ENCODE measurements around the gene MX1. TPM values are rescaled to one million over a fixed set of nuclear protein-coding genes. Genes with fewer than 3 reads are reported as not detected.

The MX1 gene
- polyA plus RNA-seq, 1 donor from 2014 or later: 0.07 TPM

DNA sequence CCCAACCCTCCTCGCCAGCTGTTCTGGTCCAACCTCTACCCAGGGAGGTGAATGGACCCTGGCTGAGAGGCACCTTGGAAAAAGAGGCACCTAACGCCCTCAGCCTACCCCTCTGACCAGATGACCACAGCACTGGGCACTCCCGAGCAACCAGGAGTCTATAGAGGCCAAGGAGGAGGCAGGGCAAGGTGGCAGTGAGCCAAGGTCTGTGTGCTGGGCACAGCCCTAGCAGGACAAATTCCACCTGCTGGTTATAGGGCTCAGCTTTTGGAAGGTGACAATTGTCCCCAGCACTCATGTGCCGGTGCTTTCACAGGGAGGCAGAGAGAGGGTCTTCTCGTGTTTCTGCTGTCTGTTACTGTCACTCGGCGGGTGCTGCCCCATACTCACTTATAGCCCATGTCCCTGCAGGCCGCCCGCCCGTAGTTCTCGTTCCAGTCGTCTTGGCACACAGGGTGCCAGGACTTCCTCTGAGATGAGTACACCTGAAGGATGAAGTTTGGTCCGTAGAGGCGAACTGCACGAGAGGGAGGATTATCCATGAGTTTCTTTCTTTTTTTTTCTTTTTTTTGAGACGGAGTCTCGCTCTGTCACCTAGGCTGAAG, 54.1 kb downstream of the MX1 start:
- H3K9me2 ChIP-seq (ENCODE audit: insufficient read depth, low read length): no peaks in the 10 kb centered on the region
- H4K20me1 ChIP-seq (ENCODE audit: insufficient read depth): no peaks in the 10 kb centered on the region
- H3F3A ChIP-seq (ENCODE audit: insufficient read depth, low read length, poor library complexity, severe bottlenecking): no peaks in the 10 kb centered on the region
- H3K4me3 ChIP-seq (ENCODE audit: low read length): no peak overlapping the region
- no peaks in the 10 kb centered on the region for H3K36me3 ChIP-seq (ENCODE audit: insufficient read depth, low read length)
- no peaks in the 10 kb centered on the region for H3K9me3 ChIP-seq (ENCODE audit: low read length)
- no peak overlapping the region for H2AFZ ChIP-seq (ENCODE audit: low read depth, low read length)
- no peaks in the 10 kb centered on the region for H3K27me3 ChIP-seq (ENCODE audit: insufficient read depth, low read depth, low read length)
- no peaks in the 10 kb centered on the region for H3K79me2 ChIP-seq (replicated peaks; ENCODE audit: insufficient read depth, low read length)
- H3K9ac ChIP-seq (ENCODE audit: low read length): no peak overlapping the region
- no peak overlapping the region for H3K27ac ChIP-seq (ENCODE audit: low read length)
- no peak overlapping the region for H3K4me2 ChIP-seq (ENCODE audit: low read length)
- TF ChIP-seq EP300 (conservative IDR thresholded peaks at IDR 0.05; ENCODE audit: poor library complexity, severe bottlenecking): no peak
- TF ChIP-seq POLR2AphosphoS5 (IDR thresholded peaks at IDR 0.05): no peak
- TF ChIP-seq RAD21 (conservative IDR thresholded peaks at IDR 0.05): no peak
- TF ChIP-seq, protein P1, sequence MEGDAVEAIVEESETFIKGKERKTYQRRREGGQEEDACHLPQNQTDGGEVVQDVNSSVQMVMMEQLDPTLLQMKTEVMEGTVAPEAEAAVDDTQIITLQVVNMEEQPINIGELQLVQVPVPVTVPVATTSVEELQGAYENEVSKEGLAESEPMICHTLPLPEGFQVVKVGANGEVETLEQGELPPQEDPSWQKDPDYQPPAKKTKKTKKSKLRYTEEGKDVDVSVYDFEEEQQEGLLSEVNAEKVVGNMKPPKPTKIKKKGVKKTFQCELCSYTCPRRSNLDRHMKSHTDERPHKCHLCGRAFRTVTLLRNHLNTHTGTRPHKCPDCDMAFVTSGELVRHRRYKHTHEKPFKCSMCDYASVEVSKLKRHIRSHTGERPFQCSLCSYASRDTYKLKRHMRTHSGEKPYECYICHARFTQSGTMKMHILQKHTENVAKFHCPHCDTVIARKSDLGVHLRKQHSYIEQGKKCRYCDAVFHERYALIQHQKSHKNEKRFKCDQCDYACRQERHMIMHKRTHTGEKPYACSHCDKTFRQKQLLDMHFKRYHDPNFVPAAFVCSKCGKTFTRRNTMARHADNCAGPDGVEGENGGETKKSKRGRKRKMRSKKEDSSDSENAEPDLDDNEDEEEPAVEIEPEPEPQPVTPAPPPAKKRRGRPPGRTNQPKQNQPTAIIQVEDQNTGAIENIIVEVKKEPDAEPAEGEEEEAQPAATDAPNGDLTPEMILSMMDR (IDR thresholded peaks at IDR 0.05; ENCODE audit: poor library complexity, severe bottlenecking): no peak
- no peak for TF ChIP-seq SMC3 (conservative IDR thresholded peaks at IDR 0.05; ENCODE audit: poor library complexity)
- TF ChIP-seq EZH2 (IDR thresholded peaks at IDR 0.05; ENCODE audit: borderline replicate concordance, insufficient read depth, low read length, poor library complexity, severe bottlenecking): no peak
- TF ChIP-seq, protein P2, sequence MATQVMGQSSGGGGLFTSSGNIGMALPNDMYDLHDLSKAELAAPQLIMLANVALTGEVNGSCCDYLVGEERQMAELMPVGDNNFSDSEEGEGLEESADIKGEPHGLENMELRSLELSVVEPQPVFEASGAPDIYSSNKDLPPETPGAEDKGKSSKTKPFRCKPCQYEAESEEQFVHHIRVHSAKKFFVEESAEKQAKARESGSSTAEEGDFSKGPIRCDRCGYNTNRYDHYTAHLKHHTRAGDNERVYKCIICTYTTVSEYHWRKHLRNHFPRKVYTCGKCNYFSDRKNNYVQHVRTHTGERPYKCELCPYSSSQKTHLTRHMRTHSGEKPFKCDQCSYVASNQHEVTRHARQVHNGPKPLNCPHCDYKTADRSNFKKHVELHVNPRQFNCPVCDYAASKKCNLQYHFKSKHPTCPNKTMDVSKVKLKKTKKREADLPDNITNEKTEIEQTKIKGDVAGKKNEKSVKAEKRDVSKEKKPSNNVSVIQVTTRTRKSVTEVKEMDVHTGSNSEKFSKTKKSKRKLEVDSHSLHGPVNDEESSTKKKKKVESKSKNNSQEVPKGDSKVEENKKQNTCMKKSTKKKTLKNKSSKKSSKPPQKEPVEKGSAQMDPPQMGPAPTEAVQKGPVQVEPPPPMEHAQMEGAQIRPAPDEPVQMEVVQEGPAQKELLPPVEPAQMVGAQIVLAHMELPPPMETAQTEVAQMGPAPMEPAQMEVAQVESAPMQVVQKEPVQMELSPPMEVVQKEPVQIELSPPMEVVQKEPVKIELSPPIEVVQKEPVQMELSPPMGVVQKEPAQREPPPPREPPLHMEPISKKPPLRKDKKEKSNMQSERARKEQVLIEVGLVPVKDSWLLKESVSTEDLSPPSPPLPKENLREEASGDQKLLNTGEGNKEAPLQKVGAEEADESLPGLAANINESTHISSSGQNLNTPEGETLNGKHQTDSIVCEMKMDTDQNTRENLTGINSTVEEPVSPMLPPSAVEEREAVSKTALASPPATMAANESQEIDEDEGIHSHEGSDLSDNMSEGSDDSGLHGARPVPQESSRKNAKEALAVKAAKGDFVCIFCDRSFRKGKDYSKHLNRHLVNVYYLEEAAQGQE (IDR thresholded peaks at IDR 0.05; ENCODE audit: borderline replicate concordance): no peak
- TF ChIP-seq MXI1 (conservative IDR thresholded peaks at IDR 0.05; ENCODE audit: poor library complexity, severe bottlenecking): no peak
- no peak for TF ChIP-seq TAF1 (IDR thresholded peaks at IDR 0.05; ENCODE audit: low read depth)

DNA sequence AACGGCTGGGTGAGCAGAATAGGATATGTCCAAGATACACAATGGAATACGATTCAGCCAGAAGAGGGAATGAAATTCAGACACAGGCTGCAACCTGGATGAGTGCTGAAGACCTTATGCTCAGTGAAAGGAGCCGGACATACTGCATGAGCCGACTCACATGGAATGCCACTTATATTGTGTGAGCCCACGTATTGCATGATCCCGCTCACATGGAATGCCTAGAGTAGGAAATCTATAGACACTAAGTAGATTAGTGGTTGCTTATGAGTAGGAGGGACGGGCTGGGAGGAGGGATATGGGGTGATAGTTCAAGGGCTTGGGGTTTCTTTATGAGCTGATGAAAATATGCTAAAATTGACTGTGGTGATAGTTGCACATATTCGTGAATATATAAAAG, 55.2 kb downstream of the MX1 start:
- H3K4me2 ChIP-seq (ENCODE audit: low read length): no peak overlapping the region
- H3K27me3 ChIP-seq (ENCODE audit: insufficient read depth, low read depth, low read length): no peaks in the 10 kb centered on the region
- H3K27ac ChIP-seq (ENCODE audit: low read length): no peak overlapping the region
- no peaks in the 10 kb centered on the region for H3K9me2 ChIP-seq (ENCODE audit: insufficient read depth, low read length)
- H3F3A ChIP-seq (ENCODE audit: insufficient read depth, low read length, poor library complexity, severe bottlenecking): no peaks in the 10 kb centered on the region
- H4K20me1 ChIP-seq (ENCODE audit: insufficient read depth): no peaks in the 10 kb centered on the region
- H3K9me3 ChIP-seq (ENCODE audit: low read length): no peaks in the 10 kb centered on the region
- no peak overlapping the region for H3K9ac ChIP-seq (ENCODE audit: low read length)
- H2AFZ ChIP-seq (ENCODE audit: low read depth, low read length): no peak overlapping the region
- no peaks in the 10 kb centered on the region for H3K36me3 ChIP-seq (ENCODE audit: insufficient read depth, low read length)
- TF ChIP-seq RAD21 (conservative IDR thresholded peaks at IDR 0.05) (no peak), EZH2 (IDR thresholded peaks at IDR 0.05; ENCODE audit: borderline replicate concordance, insufficient read depth, low read length, poor library complexity, severe bottlenecking) (no peak), POLR2AphosphoS5 (IDR thresholded peaks at IDR 0.05) (no peak), EP300 (conservative IDR thresholded peaks at IDR 0.05; ENCODE audit: poor library complexity, severe bottlenecking) (no peak), SMC3 (conservative IDR thresholded peaks at IDR 0.05; ENCODE audit: poor library complexity) (no peak), TAF1 (IDR thresholded peaks at IDR 0.05; ENCODE audit: low read depth) (no peak), MXI1 (conservative IDR thresholded peaks at IDR 0.05; ENCODE audit: poor library complexity, severe bottlenecking) (no peak)
- TF ChIP-seq, protein P1 (IDR thresholded peaks at IDR 0.05; ENCODE audit: poor library complexity, severe bottlenecking): no peak
- TF ChIP-seq, protein P2 (IDR thresholded peaks at IDR 0.05; ENCODE audit: borderline replicate concordance): no peak
- no peak overlapping the region for H3K4me3 ChIP-seq (ENCODE audit: low read length)
- no peaks in the 10 kb centered on the region for H3K79me2 ChIP-seq (replicated peaks; ENCODE audit: insufficient read depth, low read length)
